Gastrocnemius medialis (tissue), 4 donors: Measurements from ENCODE around the gene NAPSA.

Source experiments
- POLR2A ChIP-seq, 2 donors: fragments of 450-650 bp; IDR thresholded peaks; one replicate each; pipeline ENCODE4 v1.6.1; 2017; ENCODE audit warnings: antibody characterized with exemption in 2 of 2, mild to moderate bottlenecking in 2 of 2, moderate library complexity in 2 of 2
- TF ChIP-seq, protein P1 (sequence below), 5 experiments: fragments of 450-650 bp in 3 of 5; fragments of 200-600 bp in 2 of 5; sonication (generic) in 2 of 5; IDR thresholded peaks in 4 of 5; conservative IDR thresholded peaks in 1 of 5; 1 replicate in 4 of 5; 2 replicates in 1 of 5; pipeline ENCODE4 v1.5.1; 2016 to 2019; ENCODE audit warnings: antibody characterized with exemption in 5 of 5, mild to moderate bottlenecking in 3 of 5, moderate library complexity in 3 of 5

DNA sequence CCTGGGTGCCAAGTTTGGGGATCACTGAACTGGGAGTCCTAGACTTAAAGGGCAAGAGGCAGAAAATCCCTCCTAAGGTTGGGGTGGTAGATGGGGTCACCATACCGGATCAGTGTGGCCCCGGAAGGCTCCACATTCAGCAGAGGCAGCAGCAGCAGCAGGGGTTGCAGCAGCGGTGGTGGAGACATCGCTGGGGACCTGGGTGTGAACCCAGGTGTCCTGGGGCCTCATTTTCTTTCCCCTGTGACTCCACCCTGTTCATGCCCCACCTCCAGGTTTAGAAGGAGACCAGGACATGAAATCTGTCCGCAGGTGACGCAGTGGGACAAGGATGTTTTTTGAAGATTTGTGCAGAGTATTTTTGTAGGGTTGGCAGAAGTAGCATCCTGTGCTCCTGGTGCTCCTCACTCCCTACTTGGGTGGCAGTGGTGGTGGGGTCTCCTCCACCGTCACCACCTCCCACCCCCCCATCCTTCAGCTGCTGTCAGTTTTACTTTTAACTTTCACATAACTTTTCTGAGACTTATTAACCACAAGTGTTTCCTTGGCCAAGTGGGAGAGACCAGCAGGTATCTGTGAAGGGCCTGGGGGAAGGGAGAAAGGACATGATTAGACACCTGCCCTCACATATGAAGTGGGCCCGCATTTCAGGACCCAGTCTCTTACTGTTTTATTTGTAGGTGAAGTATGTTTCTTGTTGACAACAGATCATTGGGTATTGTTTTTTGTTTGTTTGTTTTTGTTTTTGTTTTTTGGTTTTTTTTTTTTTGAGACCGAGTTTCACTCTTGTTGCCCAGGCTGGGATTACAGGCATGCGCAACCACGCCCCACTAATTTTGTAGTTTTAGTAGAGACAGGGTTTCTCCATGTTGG is at the start of gene NAPSA:
- TF ChIP-seq POLR2A (IDR thresholded peaks at IDR 0.05) = no peak
- TF ChIP-seq, protein P1, sequence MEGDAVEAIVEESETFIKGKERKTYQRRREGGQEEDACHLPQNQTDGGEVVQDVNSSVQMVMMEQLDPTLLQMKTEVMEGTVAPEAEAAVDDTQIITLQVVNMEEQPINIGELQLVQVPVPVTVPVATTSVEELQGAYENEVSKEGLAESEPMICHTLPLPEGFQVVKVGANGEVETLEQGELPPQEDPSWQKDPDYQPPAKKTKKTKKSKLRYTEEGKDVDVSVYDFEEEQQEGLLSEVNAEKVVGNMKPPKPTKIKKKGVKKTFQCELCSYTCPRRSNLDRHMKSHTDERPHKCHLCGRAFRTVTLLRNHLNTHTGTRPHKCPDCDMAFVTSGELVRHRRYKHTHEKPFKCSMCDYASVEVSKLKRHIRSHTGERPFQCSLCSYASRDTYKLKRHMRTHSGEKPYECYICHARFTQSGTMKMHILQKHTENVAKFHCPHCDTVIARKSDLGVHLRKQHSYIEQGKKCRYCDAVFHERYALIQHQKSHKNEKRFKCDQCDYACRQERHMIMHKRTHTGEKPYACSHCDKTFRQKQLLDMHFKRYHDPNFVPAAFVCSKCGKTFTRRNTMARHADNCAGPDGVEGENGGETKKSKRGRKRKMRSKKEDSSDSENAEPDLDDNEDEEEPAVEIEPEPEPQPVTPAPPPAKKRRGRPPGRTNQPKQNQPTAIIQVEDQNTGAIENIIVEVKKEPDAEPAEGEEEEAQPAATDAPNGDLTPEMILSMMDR (IDR thresholded peaks at IDR 0.05 in 4 of 5, conservative IDR thresholded peaks at IDR 0.05 in 1 of 5) = no peak
